Effector CD4-positive, alpha-beta T cell (primary cell): ENCODE results near the gene RAN.
"Not testable (repeated sequence)": the region's sequence is repeated elsewhere in the genome, so short reads cannot be mapped to it uniquely, and the experiment has no call there.

Source experiments
- DNase-seq: peaks from one replicate; pipeline ENCODE4 v3.0.0-alpha.2; 2020
- total RNA-seq: gene quantifications from one replicate; lab custom pipeline; 2026; lab: John Stamatoyannopoulos, UW

The RAN gene
- total RNA-seq = 158 reads per million, percentile 90 among the genes with 10 or more reads in this experiment

- peak; percentile 83 for DNase-seq
Measured at GRCh38 chr12:130871286-130872178, at the start of gene RAN. Gene RAN (plus strand): TSS chr12:130872066. CDS start chr12:130872594, 528 bp downstream.

GRCh38 chr12:130825771-130826150 is 46.1 kb upstream of the RAN start:
- DNase-seq = no peak

- peak; percentile 60 for DNase-seq
Measured at GRCh38 chr12:130826151-130826801, 45.6 kb upstream of the RAN start.

- DNase-seq = no peak
Measured at GRCh38 chr12:130827432-130827831, 44.4 kb upstream of the RAN start.

- DNase-seq = no peak
Measured at GRCh38 chr12:130828895-130829294, 43.0 kb upstream of the RAN start.

- DNase-seq = no peak
Measured at GRCh38 chr12:130829391-130830245, 42.2 kb upstream of the RAN start.

- no peak for DNase-seq
Measured at GRCh38 chr12:130830246-130830551, 41.7 kb upstream of the RAN start.

- no peak for DNase-seq
Measured at GRCh38 chr12:130831246-130831645, 40.6 kb upstream of the RAN start.

GRCh38 chr12:130831876-130832405 is 39.9 kb upstream of the RAN start:
- DNase-seq = no peak

- no peak for DNase-seq
Measured at GRCh38 chr12:130832561-130833209, 39.2 kb upstream of the RAN start.

GRCh38 chr12:130835011-130835410 is 36.9 kb upstream of the RAN start:
- DNase-seq = no peak

- no peak for DNase-seq
Measured at GRCh38 chr12:130835436-130835835, 36.4 kb upstream of the RAN start.

GRCh38 chr12:130838284-130838950 is 33.4 kb upstream of the RAN start:
- no peak for DNase-seq

GRCh38 chr12:130838951-130839769 is 32.7 kb upstream of the RAN start, which contains the start of gene STX2:
Gene STX2 (minus strand): TSS chr12:130839250. CDS start chr12:130839099, 151 bp downstream.
- peak; percentile 82 for DNase-seq

- DNase-seq = no peak
Measured at GRCh38 chr12:130839770-130840404, 32.0 kb upstream of the RAN start.

- no peak for DNase-seq
Measured at GRCh38 chr12:130846369-130846768, 25.5 kb upstream of the RAN start.

- no peak for DNase-seq
Measured at GRCh38 chr12:130847112-130847511, 24.8 kb upstream of the RAN start.

- DNase-seq = not testable (repeated sequence)
Measured at GRCh38 chr12:130848105-130848504, 23.8 kb upstream of the RAN start.

- DNase-seq = not testable (repeated sequence)
Measured at GRCh38 chr12:130848785-130849305, 23.0 kb upstream of the RAN start.
